Left hindlimb (tissue), 1 donor: ENCODE data around the gene HMGB1.

ENCODE experiments used
- DNase-seq: peaks from one replicate; pipeline ENCODE4 v3.0.0-alpha.2; 2018

The HMGB1 gene

GRCh38 chr13:30429235-30429634 is 36.5 kb downstream of the HMGB1 start:
- DNase-seq, result no peak

GRCh38 chr13:30423891-30424290 is 41.8 kb downstream of the HMGB1 start:
- no peak for DNase-seq

GRCh38 chr13:30422054-30422839 is 43.5 kb downstream of the HMGB1 start, which contains the start of gene UBE2L5:
Gene UBE2L5 (plus strand): TSS chr13:30422493. CDS start chr13:30427991, 5,498 bp downstream.
- DNase-seq, result peak; percentile 89

- peak; percentile 92 for DNase-seq
Measured at GRCh38 chr13:30421093-30422053, 44.4 kb downstream of the HMGB1 start.

- DNase-seq, result no peak
Measured at GRCh38 chr13:30418717-30419459, 46.8 kb downstream of the HMGB1 start.

GRCh38 chr13:30418075-30418716 is 47.5 kb downstream of the HMGB1 start:
- DNase-seq, result no peak

GRCh38 chr13:30416471-30416870 is 49.3 kb downstream of the HMGB1 start:
- DNase-seq, result no peak

GRCh38 chr13:30415430-30416030 is 50.2 kb downstream of the HMGB1 start:
- no peak for DNase-seq

GRCh38 chr13:30413842-30414241 is 51.9 kb downstream of the HMGB1 start:
- DNase-seq, result no peak

- DNase-seq, result no peak
Measured at GRCh38 chr13:30412346-30412745, 53.4 kb downstream of the HMGB1 start.

GRCh38 chr13:30410705-30411125 is 55.0 kb downstream of the HMGB1 start:
- DNase-seq, result no peak

- no peak for DNase-seq
Measured at GRCh38 chr13:30409886-30410704, 55.6 kb downstream of the HMGB1 start.

- peak; percentile 95 for DNase-seq
Measured at GRCh38 chr13:30408319-30409101, 57.2 kb downstream of the HMGB1 start.

GRCh38 chr13:30406779-30407416 is 58.8 kb downstream of the HMGB1 start:
- DNase-seq, result no peak
